BLaER1 treated with 17β-estradiol and CSF1 and Interleukin-3, amounts not matched to agents 10 nM and 100 nM (cell line): Measurements from ENCODE around the gene SEMA5A.

Experiments
- H3K27ac ChIP-seq, 11 experiments: shearing (Covaris generic); formaldehyde crosslinking; 2 replicates each; pipeline ENCODE4 v1.8.1; 2022
- H3K27me3 ChIP-seq, 11 experiments: shearing (Covaris generic); formaldehyde crosslinking; 2 replicates each; pipeline ENCODE4 v1.8.1; 2022
- H3K36me3 ChIP-seq, 11 experiments: shearing (Covaris generic); formaldehyde crosslinking; 2 replicates each; pipeline ENCODE4 v1.8.1; 2022
- H3K4me1 ChIP-seq, 10 experiments: shearing (Covaris generic); formaldehyde crosslinking; 2 replicates each; pipeline ENCODE4 v1.8.1; 2022
- H3K4me2 ChIP-seq, 11 experiments: shearing (Covaris generic); formaldehyde crosslinking; 2 replicates each; pipeline ENCODE4 v1.8.1; 2022
- H3K4me3 ChIP-seq, 10 experiments: shearing (Covaris generic); formaldehyde crosslinking; 2 replicates each; pipeline ENCODE4 v1.8.1; 2022
- H3K9ac ChIP-seq, 11 experiments: shearing (Covaris generic); formaldehyde crosslinking; 2 replicates each; pipeline ENCODE4 v1.8.1; 2022
- H3K9me3 ChIP-seq, 11 experiments: shearing (Covaris generic); formaldehyde crosslinking; replicated peaks in 1 of 11; 2 replicates each; pipeline ENCODE4 v1.8.1; 2022
- H4K20me1 ChIP-seq, 11 experiments: shearing (Covaris generic); formaldehyde crosslinking; 2 replicates each; pipeline ENCODE4 v1.8.1; 2022
- Cebpa-rat ChIP-seq, 11 experiments: shearing (Covaris generic); IDR thresholded peaks; 2 replicates each; pipeline ENCODE4 v1.8.1; 2022

The SEMA5A gene

DNA sequence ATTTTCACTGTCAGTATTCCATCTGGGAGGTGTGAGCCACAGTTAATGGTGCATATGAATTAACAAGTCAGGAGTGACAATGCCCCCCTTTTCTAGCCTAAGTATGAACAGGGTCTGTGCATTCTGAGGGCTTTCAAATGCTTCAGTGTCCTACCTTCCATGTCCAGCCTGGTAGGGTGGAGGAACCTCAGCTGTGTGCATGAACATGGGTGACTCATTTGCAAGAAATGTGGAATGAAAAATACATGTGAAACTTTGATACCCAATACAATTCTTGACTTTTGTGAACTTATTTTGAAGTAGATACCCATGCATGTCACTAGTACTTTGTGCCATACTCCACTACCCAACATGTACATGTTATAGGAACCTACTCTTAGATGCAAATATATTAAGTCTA, 375.8 kb downstream of the SEMA5A start:
- H3K27me3 ChIP-seq: no peaks in the 10 kb centered on the region
- peaks cover 0 to 22% (median 11%) of the 10 kb centered on the region in 10 experiments; a peak in 13 of 20 replicates for H3K4me1 ChIP-seq
- no peak overlapping the region for H3K4me2 ChIP-seq
- peaks cover 0 to 5% (median 0%) of the 10 kb centered on the region in 11 experiments; a peak in 3 of 22 replicates for H3K9me3 ChIP-seq
- no peak overlapping the region for H3K27ac ChIP-seq
- no peak for TF ChIP-seq Cebpa-rat (IDR thresholded peaks at IDR 0.05)
- H3K9ac ChIP-seq: no peak overlapping the region
- no peak overlapping the region for H3K4me3 ChIP-seq
- no peaks in the 10 kb centered on the region for H3K36me3 ChIP-seq
- no peaks in the 10 kb centered on the region; a peak in 1 of 22 replicates for H4K20me1 ChIP-seq

DNA sequence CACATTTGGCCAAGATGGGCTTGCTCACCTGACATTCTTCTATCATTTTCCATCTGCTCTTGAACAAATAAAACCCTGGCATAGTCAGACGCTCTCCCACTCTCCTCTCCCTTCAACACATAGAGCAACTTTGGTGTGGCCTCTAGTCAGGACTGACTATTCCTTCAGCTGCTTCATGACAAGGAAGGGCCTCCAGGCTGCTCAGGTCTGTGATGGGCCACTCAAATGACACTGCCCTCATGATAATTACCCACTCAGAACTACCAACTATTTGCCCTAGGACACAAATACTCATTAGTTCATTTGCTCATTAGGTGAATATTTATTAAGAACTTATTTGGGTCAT, 376.3 kb downstream of the SEMA5A start:
- TF ChIP-seq Cebpa-rat (IDR thresholded peaks at IDR 0.05): no peak
- no peaks in the 10 kb centered on the region for H3K27me3 ChIP-seq
- no peak overlapping the region for H3K4me3 ChIP-seq
- H3K9me3 ChIP-seq: peaks cover 0 to 5% (median 0%) of the 10 kb centered on the region in 11 experiments; a peak in 3 of 22 replicates
- no peaks in the 10 kb centered on the region for H3K36me3 ChIP-seq
- peaks cover 0 to 22% (median 11%) of the 10 kb centered on the region in 10 experiments; a peak in 13 of 20 replicates for H3K4me1 ChIP-seq
- no peak overlapping the region for H3K4me2 ChIP-seq
- H3K27ac ChIP-seq: no peak overlapping the region
- H3K9ac ChIP-seq: no peak overlapping the region
- H4K20me1 ChIP-seq: no peaks in the 10 kb centered on the region; a peak in 1 of 22 replicates

DNA sequence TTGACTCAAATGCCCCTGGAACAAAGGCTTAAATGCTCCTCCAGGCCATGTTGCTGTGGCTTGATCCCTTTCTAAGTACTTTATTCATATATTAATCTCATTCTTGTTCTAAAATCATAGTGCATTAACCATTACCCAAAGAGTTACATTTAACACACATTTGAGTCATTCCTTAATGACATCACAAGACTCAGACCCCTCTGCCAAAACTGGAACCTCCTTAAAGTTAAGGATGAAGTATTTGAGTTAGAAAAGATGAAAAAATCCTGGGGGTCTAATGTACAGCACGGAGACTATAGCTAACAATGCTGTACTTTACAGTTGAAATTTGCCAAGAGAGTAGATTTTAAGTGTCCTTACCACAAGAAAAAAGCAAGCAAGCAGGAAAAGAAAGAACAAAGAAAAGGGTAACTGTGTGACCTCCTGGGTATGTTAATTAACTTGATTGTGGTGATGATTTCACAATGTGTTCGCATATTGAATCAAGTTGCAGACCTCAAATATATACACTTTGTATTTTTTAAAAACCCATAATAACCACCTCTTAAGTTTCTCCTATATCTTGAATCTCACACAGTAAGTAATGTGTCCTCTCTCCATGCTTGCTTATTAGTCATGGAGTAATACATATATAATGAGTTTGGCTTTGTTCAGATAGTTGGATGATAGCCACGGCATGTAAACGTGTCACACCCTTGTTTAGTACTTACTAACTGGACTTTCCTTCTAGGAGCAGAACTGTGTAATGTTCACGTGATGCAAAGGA, 376.9 kb downstream of the SEMA5A start:
- H3K4me2 ChIP-seq: no peak overlapping the region
- peaks cover 0 to 22% (median 11%) of the 10 kb centered on the region in 10 experiments; a peak in 13 of 20 replicates for H3K4me1 ChIP-seq
- peaks cover 0 to 5% (median 0%) of the 10 kb centered on the region in 11 experiments; a peak in 3 of 22 replicates for H3K9me3 ChIP-seq
- no peak overlapping the region for H3K27ac ChIP-seq
- no peak overlapping the region for H3K4me3 ChIP-seq
- H3K9ac ChIP-seq: no peak overlapping the region
- H3K36me3 ChIP-seq: no peaks in the 10 kb centered on the region
- no peaks in the 10 kb centered on the region; a peak in 1 of 22 replicates for H4K20me1 ChIP-seq
- TF ChIP-seq Cebpa-rat (IDR thresholded peaks at IDR 0.05): no peak
- H3K27me3 ChIP-seq: no peaks in the 10 kb centered on the region

GRCh38 chr5:9166202-9167112, 379.4 kb downstream of the SEMA5A start:
- Histone ChIP-seq H3K27ac (no peak overlapping the region), H3K27me3 (no peaks in the 10 kb centered on the region), H3K4me1 (peaks cover 0 to 22% (median 11%) of the 10 kb centered on the region in 10 experiments; a peak in 13 of 20 replicates), H3K9me3 (no peaks in the 10 kb centered on the region; a peak in 2 of 22 replicates), H4K20me1 (no peaks in the 10 kb centered on the region; a peak in 1 of 22 replicates), H3K36me3 (no peaks in the 10 kb centered on the region), H3K9ac (no peak overlapping the region), H3K4me2 (peak overlapping the region in 8 of 11 experiments; percentile 25 to 61 (median 41); a peak in 14 of 22 replicates), H3K4me3 (no peak overlapping the region)
- no peak for TF ChIP-seq Cebpa-rat (IDR thresholded peaks at IDR 0.05)

DNA sequence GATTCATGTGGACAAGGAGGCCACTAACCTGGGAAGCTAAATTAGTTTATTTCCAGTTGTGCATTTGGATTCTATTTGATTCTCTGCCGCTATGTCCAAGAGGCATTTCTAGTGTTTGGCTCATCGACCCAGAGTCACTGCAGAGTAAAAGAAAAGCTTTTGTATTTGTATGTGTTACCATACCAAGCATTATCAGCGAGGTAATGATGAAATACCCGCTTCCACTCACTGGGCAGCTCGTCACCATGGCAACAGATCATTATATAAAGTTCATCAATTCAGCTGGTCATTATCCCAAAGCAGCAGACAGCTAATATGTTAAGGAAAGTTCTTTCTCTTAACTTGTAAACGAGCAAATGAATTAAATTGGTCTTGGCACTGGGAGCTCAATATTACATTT, 380.3 kb downstream of the SEMA5A start:
- H3K4me3 ChIP-seq: no peak overlapping the region

DNA sequence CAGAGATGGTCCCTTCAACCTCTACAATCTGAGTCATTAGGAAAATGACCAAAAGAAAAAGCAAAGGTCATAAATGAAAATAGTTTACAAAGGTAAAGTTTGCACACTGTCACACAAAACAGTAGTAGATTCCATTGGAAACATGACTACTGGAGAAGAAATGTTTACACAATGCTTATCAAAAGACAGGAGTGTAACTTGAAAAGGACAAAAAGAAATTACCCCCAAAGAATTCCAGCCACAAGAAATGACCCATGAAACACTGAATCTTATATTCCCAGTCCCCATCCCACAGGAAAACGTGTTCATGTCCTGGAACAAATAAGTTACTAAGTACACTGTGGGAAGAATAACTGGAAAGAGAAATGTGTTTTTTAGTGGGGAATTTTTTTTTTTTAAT, 385.1 kb downstream of the SEMA5A start:
- no peak overlapping the region for H3K4me2 ChIP-seq
- H3K27me3 ChIP-seq: no peaks in the 10 kb centered on the region
- no peak for TF ChIP-seq Cebpa-rat (IDR thresholded peaks at IDR 0.05)
- no peak overlapping the region for H3K4me3 ChIP-seq
- H3K36me3 ChIP-seq: no peaks in the 10 kb centered on the region
- H3K4me1 ChIP-seq: peaks cover 0 to 22% (median 12%) of the 10 kb centered on the region in 10 experiments; a peak in 12 of 20 replicates
- H3K27ac ChIP-seq: no peak overlapping the region
- H3K9ac ChIP-seq: no peak overlapping the region
- H3K9me3 ChIP-seq: no peaks in the 10 kb centered on the region
- no peaks in the 10 kb centered on the region for H4K20me1 ChIP-seq

More for the DNA sequence above, 380.3 kb downstream of the SEMA5A start:
- Histone ChIP-seq H3K27me3 (no peaks in the 10 kb centered on the region), H3K9me3 (no peaks in the 10 kb centered on the region), H3K36me3 (no peaks in the 10 kb centered on the region), H3K27ac (no peak overlapping the region), H3K4me1 (peaks cover 0 to 22% (median 11%) of the 10 kb centered on the region in 10 experiments; a peak in 13 of 20 replicates), H3K9ac (no peak overlapping the region), H4K20me1 (no peaks in the 10 kb centered on the region; a peak in 1 of 22 replicates), H3K4me2 (peak overlapping the region in 4 of 11 experiments; percentile 38 to 61 (median 49); a peak in 6 of 22 replicates)
- TF ChIP-seq Cebpa-rat (IDR thresholded peaks at IDR 0.05): no peak

DNA sequence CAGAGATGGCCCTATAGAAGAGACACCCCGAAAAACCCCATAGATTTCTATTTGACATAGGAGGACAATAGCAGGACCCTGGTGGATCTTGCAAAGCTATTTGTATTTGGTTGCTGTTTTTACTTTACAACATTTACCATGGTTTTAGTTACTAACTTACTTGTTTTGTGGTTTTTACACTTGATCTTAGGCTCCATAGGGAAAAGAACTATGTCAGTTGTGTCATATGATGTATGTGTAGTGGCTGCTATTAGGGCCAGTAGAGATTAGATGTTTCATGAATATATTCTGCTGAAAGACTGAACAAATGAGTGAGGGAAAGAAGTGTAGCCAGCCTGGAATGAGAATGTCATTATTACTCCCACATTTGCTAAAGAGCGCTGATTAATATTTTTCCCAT, 388.1 kb downstream of the SEMA5A start:
- no peaks in the 10 kb centered on the region for H3K27me3 ChIP-seq
- no peak for TF ChIP-seq Cebpa-rat (IDR thresholded peaks at IDR 0.05)
- peak overlapping the region in 5 of 11 experiments; percentile 7 to 12 (median 10); a peak in 3 of 22 replicates for H3K4me2 ChIP-seq
- H4K20me1 ChIP-seq: no peaks in the 10 kb centered on the region
- H3K4me1 ChIP-seq: peaks cover 0 to 18% (median 11%) of the 10 kb centered on the region in 10 experiments; a peak in 11 of 20 replicates
- H3K4me3 ChIP-seq: no peak overlapping the region
- H3K9ac ChIP-seq: no peak overlapping the region
- H3K27ac ChIP-seq: no peak overlapping the region
- H3K9me3 ChIP-seq: no peaks in the 10 kb centered on the region
- no peaks in the 10 kb centered on the region for H3K36me3 ChIP-seq

GRCh38 chr5:9157020-9157419, 388.9 kb downstream of the SEMA5A start:
- H4K20me1 ChIP-seq: no peaks in the 10 kb centered on the region
- no peaks in the 10 kb centered on the region for H3K27me3 ChIP-seq
- H3K9ac ChIP-seq: no peak overlapping the region
- H3K9me3 ChIP-seq: no peaks in the 10 kb centered on the region
- H3K4me1 ChIP-seq: peaks cover 0 to 23% (median 14%) of the 10 kb centered on the region in 10 experiments; a peak in 14 of 20 replicates
- H3K27ac ChIP-seq: peak overlapping the region in 1 of 11 experiments; percentile 19; a peak in 1 of 22 replicates
- H3K4me2 ChIP-seq: peak overlapping the region in 4 of 11 experiments; percentile 7 to 12 (median 10); a peak in 1 of 22 replicates
- no peak for TF ChIP-seq Cebpa-rat (IDR thresholded peaks at IDR 0.05)
- no peaks in the 10 kb centered on the region for H3K36me3 ChIP-seq
- H3K4me3 ChIP-seq: no peak overlapping the region

- peak in 4 of 11 experiments; percentile 14 to 69 (median 39); a peak in 3 of 22 replicates for TF ChIP-seq Cebpa-rat (IDR thresholded peaks at IDR 0.05)
- no peaks in the 10 kb centered on the region for H3K9me3 ChIP-seq
- H3K9ac ChIP-seq: no peak overlapping the region
- peak overlapping the region in 2 of 11 experiments; percentile 19 to 36; a peak in 2 of 22 replicates for H3K27ac ChIP-seq
- H3K4me2 ChIP-seq: peak overlapping the region in 2 of 11 experiments; percentile 13 to 41; a peak in 2 of 22 replicates
- no peaks in the 10 kb centered on the region for H3K36me3 ChIP-seq
- H3K4me3 ChIP-seq: no peak overlapping the region
- no peaks in the 10 kb centered on the region for H3K27me3 ChIP-seq
- no peaks in the 10 kb centered on the region for H4K20me1 ChIP-seq
- H3K4me1 ChIP-seq: peaks cover 0 to 29% (median 19%) of the 10 kb centered on the region in 10 experiments; a peak in 14 of 20 replicates
Measured at GRCh38 chr5:9156282-9156681, 389.6 kb downstream of the SEMA5A start.
